Measurements from ENCODE around the gene DAAM2. TPM values are rescaled to one million over a fixed set of nuclear protein-coding genes. Genes with fewer than 3 reads are reported as not detected.

Gene DAAM2
- total and polyA plus RNA-seq, 2 of the 8 experiments (the other 6 are each of a cell fraction or from before 2014, with no cell fraction given), result 1.5 to 2.9 TPM

DNA sequence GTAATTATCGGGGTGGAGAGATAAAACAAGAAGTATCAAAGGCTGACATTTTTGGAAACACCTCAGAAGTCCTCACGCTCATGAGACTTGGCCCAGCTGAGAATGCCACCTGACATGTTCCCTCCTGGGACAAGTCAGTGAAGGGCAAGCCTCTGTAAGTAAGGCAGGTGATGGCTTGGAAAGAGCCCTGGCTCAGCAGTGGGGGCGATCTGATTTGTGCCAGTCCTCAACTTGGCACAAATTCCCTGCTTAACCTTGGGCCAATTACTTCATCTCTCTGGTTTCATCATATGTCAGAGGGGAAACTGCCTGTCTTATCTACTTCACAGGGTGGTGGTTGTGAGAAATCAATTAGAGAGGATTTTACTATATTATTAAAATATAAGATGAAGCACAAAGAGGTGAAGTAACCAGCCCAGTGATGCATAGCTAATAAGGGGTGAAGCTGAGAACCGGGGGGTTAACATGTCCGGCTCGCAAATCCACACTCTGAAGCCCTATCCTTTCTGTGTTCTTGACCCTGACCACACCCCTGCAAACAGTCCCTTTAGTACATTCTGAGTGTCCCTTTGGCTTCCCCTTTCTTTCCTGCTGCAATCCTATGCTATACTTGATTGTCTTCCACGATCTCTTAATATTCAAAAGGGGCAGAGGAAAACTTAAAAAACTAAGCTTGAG is 150.9 kb downstream of the DAAM2 start:
- Histone ChIP-seq H2BK20ac (ENCODE audit: low read length) (no peak overlapping the region), H3K56ac (replicated peaks; ENCODE audit: insufficient read length, low read depth, low read length) (no peak overlapping the region), H3K27ac (ENCODE audit: low read depth, low read length) (no peak overlapping the region), H3K4ac (replicated peaks; ENCODE audit: insufficient read length, low read depth, low read length) (no peak overlapping the region), H2AFZ (ENCODE audit: low read length) (no peak overlapping the region), H3K79me2 (ENCODE audit: control insufficient read depth in 1 of 2, insufficient read depth in 2 of 2, low read length in 2 of 2) (no peaks in the 10 kb centered on the region), H2BK120ac (replicated peaks; ENCODE audit: low read depth, low read length) (no peak overlapping the region), H3K23me2 (ENCODE audit: low read depth, low read length) (no peaks in the 10 kb centered on the region), H3K4me2 (ENCODE audit: insufficient read depth in 1 of 2, low read depth in 2 of 2, low read length in 2 of 2) (no peak overlapping the region), H4K5ac (ENCODE audit: insufficient read length, low read depth, low read length) (no peak overlapping the region), H2BK15ac (ENCODE audit: low read length) (no peak overlapping the region), H2BK5ac (ENCODE audit: low read depth, low read length) (no peak overlapping the region), H3K9me3 (ENCODE audit: insufficient read depth in 2 of 2, low read depth in 1 of 2, low read length in 1 of 2) (no peaks in the 10 kb centered on the region), H3K27me3 (replicated peaks in 1 of 4; ENCODE audit: control insufficient read depth in 3 of 4, extremely low read depth in 1 of 4, insufficient read depth in 3 of 4, low read length in 3 of 4) (no peaks in the 10 kb centered on the region), H2AK5ac (ENCODE audit: low read depth, low read length) (no peak overlapping the region), H3K36me3 (ENCODE audit: control insufficient read depth in 2 of 4, insufficient read depth in 4 of 4, low read length in 3 of 4) (no peaks in the 10 kb centered on the region), H4K8ac (ENCODE audit: extremely low read depth, insufficient read depth, low read length) (no peak overlapping the region), H3K18ac (ENCODE audit: extremely low read depth, low read length) (no peak overlapping the region), H2BK12ac (ENCODE audit: low read depth, low read length) (no peak overlapping the region), H3K14ac (ENCODE audit: insufficient read length) (no peak overlapping the region), H4K20me1 (replicated peaks in 1 of 2; ENCODE audit: control insufficient read depth in 1 of 2, insufficient read depth in 2 of 2, low read length in 2 of 2) (no peaks in the 10 kb centered on the region), H3K9ac (replicated peaks in 1 of 4; ENCODE audit: extremely low read depth in 1 of 4, low read depth in 3 of 4, low read length in 3 of 4) (no peak overlapping the region), H3K4me3 (ENCODE audit: extremely low read depth in 1 of 4, insufficient read depth in 2 of 4, low read depth in 3 of 4, low read length in 4 of 4) (no peak overlapping the region), H3K4me1 (replicated peaks in 1 of 4; ENCODE audit: control insufficient read depth in 3 of 4, insufficient read depth in 4 of 4, low read length in 3 of 4) (peaks cover 5 to 21% (median 12%) of the 10 kb centered on the region in 4 experiments; a peak in 6 of 7 replicates), H3K23ac (ENCODE audit: insufficient read length) (no peak overlapping the region), H3K79me1 (ENCODE audit: low read depth, low read length) (no peaks in the 10 kb centered on the region), H4K91ac (replicated peaks; ENCODE audit: insufficient read length, low read length) (no peak overlapping the region)
- TF ChIP-seq, protein P1, sequence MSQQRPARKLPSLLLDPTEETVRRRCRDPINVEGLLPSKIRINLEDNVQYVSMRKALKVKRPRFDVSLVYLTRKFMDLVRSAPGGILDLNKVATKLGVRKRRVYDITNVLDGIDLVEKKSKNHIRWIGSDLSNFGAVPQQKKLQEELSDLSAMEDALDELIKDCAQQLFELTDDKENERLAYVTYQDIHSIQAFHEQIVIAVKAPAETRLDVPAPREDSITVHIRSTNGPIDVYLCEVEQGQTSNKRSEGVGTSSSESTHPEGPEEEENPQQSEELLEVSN (IDR thresholded peaks at IDR 0.05), result no peak
- no peak for TF ChIP-seq EP300 (IDR thresholded peaks at IDR 0.05; ENCODE audit: borderline replicate concordance in 1 of 2, low read depth in 2 of 2, low read length in 2 of 2)
- ChIA-PET CTCF (ENCODE audit: partially characterized antibody) (no interaction called here), POLR2A (ENCODE audit: partially characterized antibody) (no interaction called here)
- 93% methylated on average over 7 of the region's 7 CpGs; no CpG with 5 or more reads in 1 of the 2 experiments for WGBS, 2 experiments (ENCODE audit: extremely low coverage in 1 of 2, insufficient coverage in 1 of 2, insufficient read length in 1 of 2, insufficient replicate concordance in 2 of 2, low coverage in 1 of 2, low lambda C conversion rate in 2 of 2, missing lambda C conversion rate in 1 of 2)
- no peak for FAIRE-seq
- no peak for DNase-seq (ENCODE audit: low read depth in 1 of 2, low spot score in 2 of 2)
